Ascending aorta (tissue), 2 donors: ENCODE data around the gene STRN. TPM values are rescaled to one million over a fixed set of nuclear protein-coding genes. Genes with fewer than 3 reads are reported as not detected.

Source experiments
- DNase-seq, 2 donors: peaks; one replicate each; pipeline ENCODE4 v3.0.0-alpha.2; 2019; ENCODE audit warnings: low spot score in 2 of 2
- H3K27ac ChIP-seq, 2 donors: fragments of 200-600 bp; sonication (generic); one replicate each; pipeline ENCODE4 v1.5.1; 2016 to 2017; ENCODE audit warnings: mild to moderate bottlenecking in 1 of 2
- H3K27me3 ChIP-seq: fragments of 200-600 bp; sonication (generic); one replicate; pipeline ENCODE4 v1.5.1; 2017
- H3K36me3 ChIP-seq, 2 donors: fragments of 200-600 bp; sonication (generic); one replicate each; pipeline ENCODE4 v1.5.1; 2016
- H3K4me1 ChIP-seq, 2 donors: fragments of 200-600 bp; sonication (generic); one replicate each; pipeline ENCODE4 v1.5.1; 2016 to 2017; ENCODE audit warnings: mild to moderate bottlenecking in 1 of 2
- H3K4me3 ChIP-seq, 2 donors: fragments of 200-600 bp; sonication (generic); one replicate each; pipeline ENCODE4 v1.5.1; 2016 to 2017; ENCODE audit warnings: mild to moderate bottlenecking in 1 of 2
- H3K9me3 ChIP-seq, 2 donors: fragments of 200-600 bp; sonication (generic); one replicate each; pipeline ENCODE4 v1.5.1; 2016
- intact Hi-C: fragments of 100-400 bp; cut with DNase I; formaldehyde crosslinking; loops from one replicate; pipeline ENCODE4 v1.15.1; 2023
- total RNA-seq: library from RNA; depleted of rRNA; stranded (reverse); fragments of >200 nt; gene quantifications from one replicate; pipeline ENCODE4 v1.1.0, GENCODE V29; 2016
- TF ChIP-seq, protein P1 (sequence below), 3 experiments: fragments of 200-600 bp in 2 of 3; fragments of 450-650 bp in 1 of 3; sonication (generic) in 2 of 3; IDR thresholded peaks; one replicate each; pipeline ENCODE4 v1.5.1; 2016 to 2019; ENCODE audit warnings: antibody characterized with exemption in 3 of 3, mild to moderate bottlenecking in 1 of 3, moderate library complexity in 1 of 3

The STRN gene
- total RNA-seq, 1 donor from 2014 or later: 4.3 TPM

- Histone ChIP-seq H3K36me3 (peaks cover 0 to 5% of the 10 kb centered on the region in 2 donors), H3K4me3 (no peak overlapping the region), H3K9me3 (no peaks in the 10 kb centered on the region), H3K27ac (no peak overlapping the region), H3K4me1 (no peaks in the 10 kb centered on the region), H3K27me3 (no peaks in the 10 kb centered on the region)
- DNase-seq: no peak
- intact Hi-C loops: loop anchor here (10.0 kb wide), 1 partner anchor 126 kb away; no protein-coding TSS in a partner anchor
- TF ChIP-seq, protein P1, sequence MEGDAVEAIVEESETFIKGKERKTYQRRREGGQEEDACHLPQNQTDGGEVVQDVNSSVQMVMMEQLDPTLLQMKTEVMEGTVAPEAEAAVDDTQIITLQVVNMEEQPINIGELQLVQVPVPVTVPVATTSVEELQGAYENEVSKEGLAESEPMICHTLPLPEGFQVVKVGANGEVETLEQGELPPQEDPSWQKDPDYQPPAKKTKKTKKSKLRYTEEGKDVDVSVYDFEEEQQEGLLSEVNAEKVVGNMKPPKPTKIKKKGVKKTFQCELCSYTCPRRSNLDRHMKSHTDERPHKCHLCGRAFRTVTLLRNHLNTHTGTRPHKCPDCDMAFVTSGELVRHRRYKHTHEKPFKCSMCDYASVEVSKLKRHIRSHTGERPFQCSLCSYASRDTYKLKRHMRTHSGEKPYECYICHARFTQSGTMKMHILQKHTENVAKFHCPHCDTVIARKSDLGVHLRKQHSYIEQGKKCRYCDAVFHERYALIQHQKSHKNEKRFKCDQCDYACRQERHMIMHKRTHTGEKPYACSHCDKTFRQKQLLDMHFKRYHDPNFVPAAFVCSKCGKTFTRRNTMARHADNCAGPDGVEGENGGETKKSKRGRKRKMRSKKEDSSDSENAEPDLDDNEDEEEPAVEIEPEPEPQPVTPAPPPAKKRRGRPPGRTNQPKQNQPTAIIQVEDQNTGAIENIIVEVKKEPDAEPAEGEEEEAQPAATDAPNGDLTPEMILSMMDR (IDR thresholded peaks at IDR 0.05): no peak
These were observed 55.3 kb downstream of the STRN start for GRCh38 chr2:36911012-36911411.

DNA sequence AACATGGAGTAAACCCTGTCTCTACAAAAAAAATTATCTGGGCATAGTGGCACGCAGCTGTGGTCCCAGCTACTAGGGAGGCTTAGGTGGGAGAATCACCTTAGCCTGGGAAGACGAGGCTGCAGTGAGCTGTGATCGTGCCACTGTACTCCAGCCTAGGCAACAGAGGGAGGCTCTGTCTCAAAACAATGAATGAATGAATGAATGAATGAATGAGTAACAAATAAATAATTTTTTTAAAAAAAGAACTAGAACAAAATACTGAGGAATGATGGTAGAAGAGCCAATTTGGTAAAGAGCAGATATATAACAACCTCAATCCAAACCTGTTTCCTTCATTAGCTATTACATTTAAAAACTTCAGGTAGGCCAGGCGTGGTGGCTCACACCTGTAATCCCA lies 60.1 kb downstream of the STRN start:
- no peak for DNase-seq
- no peak overlapping the region for H3K4me3 ChIP-seq
- no peaks in the 10 kb centered on the region for H3K9me3 ChIP-seq
- H3K4me1 ChIP-seq: no peaks in the 10 kb centered on the region
- no peaks in the 10 kb centered on the region for H3K27me3 ChIP-seq
- TF ChIP-seq, protein P1 (IDR thresholded peaks at IDR 0.05): no peak
- H3K27ac ChIP-seq: no peak overlapping the region
- H3K36me3 ChIP-seq: peaks cover 7 to 10% of the 10 kb centered on the region in 2 donors
- intact Hi-C loops: no loop called here

DNA sequence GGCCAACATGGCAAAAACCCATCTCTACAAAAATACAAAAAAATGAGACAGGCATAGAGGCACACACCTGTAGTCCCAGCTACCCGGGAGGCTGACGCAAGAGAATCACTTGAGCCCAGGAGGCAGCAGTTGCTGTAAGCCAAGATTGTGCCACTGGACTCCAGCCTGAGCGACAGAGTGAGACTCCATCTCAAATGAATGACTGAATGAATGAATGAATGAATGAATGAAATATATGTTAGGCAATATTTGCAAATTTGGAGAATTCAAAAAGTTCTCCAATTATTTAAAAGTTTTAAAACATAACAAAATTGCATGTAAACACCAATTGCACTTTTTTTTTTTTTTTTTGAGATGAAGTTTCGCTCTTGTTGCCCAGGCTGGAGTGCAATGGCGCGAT lies 61.7 kb downstream of the STRN start:
- intact Hi-C loops: no loop called here
- H3K36me3 ChIP-seq: peaks cover 7 to 10% of the 10 kb centered on the region in 2 donors
- no peak for DNase-seq
- H3K4me3 ChIP-seq: no peak overlapping the region
- TF ChIP-seq, protein P1 (IDR thresholded peaks at IDR 0.05): no peak
- no peaks in the 10 kb centered on the region for H3K4me1 ChIP-seq
- no peak overlapping the region for H3K27ac ChIP-seq
- H3K9me3 ChIP-seq: no peaks in the 10 kb centered on the region
- no peaks in the 10 kb centered on the region for H3K27me3 ChIP-seq

GRCh38 chr2:36902385-36903120 lies 63.8 kb downstream of the STRN start:
- no peak for DNase-seq
- Histone ChIP-seq H3K36me3 (peaks cover 7 to 10% of the 10 kb centered on the region in 2 donors), H3K9me3 (no peaks in the 10 kb centered on the region), H3K4me1 (no peaks in the 10 kb centered on the region), H3K27me3 (no peaks in the 10 kb centered on the region), H3K4me3 (no peak overlapping the region), H3K27ac (no peak overlapping the region)
- TF ChIP-seq, protein P1 (IDR thresholded peaks at IDR 0.05): no peak
- intact Hi-C loops: no loop called here

DNA sequence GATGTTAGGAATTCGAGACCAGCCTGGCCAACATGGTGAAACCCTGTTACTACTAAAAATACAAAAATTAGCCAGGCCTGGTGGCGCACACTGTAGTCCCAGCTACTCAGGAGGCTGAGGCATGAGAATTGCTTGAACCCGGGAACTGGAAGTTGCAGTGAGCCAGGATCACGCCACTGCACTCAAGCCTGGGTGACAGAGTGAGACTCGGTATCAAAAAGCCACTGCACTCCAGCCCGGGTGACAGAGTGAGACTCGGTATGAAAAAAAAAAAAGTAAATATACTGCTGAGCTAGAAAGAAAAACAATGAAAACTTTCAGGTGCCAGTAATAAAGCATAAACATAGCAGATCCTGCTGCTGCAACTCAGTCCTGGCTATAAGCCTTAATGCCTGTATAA lies 73.5 kb downstream of the STRN start:
- H3K27me3 ChIP-seq: no peaks in the 10 kb centered on the region
- peaks cover 0 to 4% of the 10 kb centered on the region in 2 donors for H3K36me3 ChIP-seq
- no peak for DNase-seq
- H3K4me1 ChIP-seq: no peaks in the 10 kb centered on the region
- H3K4me3 ChIP-seq: no peak overlapping the region
- no peaks in the 10 kb centered on the region for H3K9me3 ChIP-seq
- intact Hi-C loops: no loop called here
- TF ChIP-seq, protein P1 (IDR thresholded peaks at IDR 0.05): no peak
- no peak overlapping the region for H3K27ac ChIP-seq
